Heart left ventricle (tissue), 13 donors: ENCODE results near the gene HAPLN2.

Source experiments
- CTCF ChIP-seq, 12 donors: fragments of 200-600 bp; sonication (generic) in 4 of 12; IDR thresholded peaks; one replicate each; pipeline versions ENCODE4 v1.5.0 to v1.8.0; 2018 to 2022; ENCODE audit warnings: antibody characterized with exemption in 12 of 12, mild to moderate bottlenecking in 5 of 12
- POLR2A ChIP-seq, 2 donors: fragments of 450-650 bp; IDR thresholded peaks; one replicate each; pipeline ENCODE4 v1.6.1; 2017; ENCODE audit warnings: antibody characterized with exemption in 2 of 2, mild to moderate bottlenecking in 2 of 2, moderate library complexity in 2 of 2
- donor health status: ischemic (EF 13 %, LVEDD 7.1; RV severe dilation, severe dysfunction).
- donor health status: DM: no; HTN: yes; CAD: no.
- donor health status: DM: no; HTN: no; CAD: no.
- donor health status: ischemic (EF 25% LVEDD 6.9; RV normal size, moderate dysfunction).
- donor health status: ischemic (EF 25% LVEDD 5.7; RV mildly dilated, moderate dysfunction).
- donor health status: ischemic (EF 35%, LVEDD 5.7; RV mildly dilated, moderate dysfunction).
- donor health status: nonischemic (EF 11% LVEDD 7.7; RV severe dilation, severe dysfunction).
- donor health status: DM: yes; HTN: yes; CAD: no.
- donor health status: PGD.
- donor health status: ischemic (EF 29% LVEDD 5.4; RV normal size, mild dysfunction).
- donor health status: nonischemic (EF 23%, LVEDD 6.1; RV moderate dilation, normal function).

- TF ChIP-seq CTCF (IDR thresholded peaks at IDR 0.05), result no peak
- TF ChIP-seq POLR2A (IDR thresholded peaks at IDR 0.05), result no peak
Measured at GRCh38 chr1:156584813-156585212, 34.4 kb upstream of the HAPLN2 start.
